Measurements from ENCODE around the gene RNF167.

DNA sequence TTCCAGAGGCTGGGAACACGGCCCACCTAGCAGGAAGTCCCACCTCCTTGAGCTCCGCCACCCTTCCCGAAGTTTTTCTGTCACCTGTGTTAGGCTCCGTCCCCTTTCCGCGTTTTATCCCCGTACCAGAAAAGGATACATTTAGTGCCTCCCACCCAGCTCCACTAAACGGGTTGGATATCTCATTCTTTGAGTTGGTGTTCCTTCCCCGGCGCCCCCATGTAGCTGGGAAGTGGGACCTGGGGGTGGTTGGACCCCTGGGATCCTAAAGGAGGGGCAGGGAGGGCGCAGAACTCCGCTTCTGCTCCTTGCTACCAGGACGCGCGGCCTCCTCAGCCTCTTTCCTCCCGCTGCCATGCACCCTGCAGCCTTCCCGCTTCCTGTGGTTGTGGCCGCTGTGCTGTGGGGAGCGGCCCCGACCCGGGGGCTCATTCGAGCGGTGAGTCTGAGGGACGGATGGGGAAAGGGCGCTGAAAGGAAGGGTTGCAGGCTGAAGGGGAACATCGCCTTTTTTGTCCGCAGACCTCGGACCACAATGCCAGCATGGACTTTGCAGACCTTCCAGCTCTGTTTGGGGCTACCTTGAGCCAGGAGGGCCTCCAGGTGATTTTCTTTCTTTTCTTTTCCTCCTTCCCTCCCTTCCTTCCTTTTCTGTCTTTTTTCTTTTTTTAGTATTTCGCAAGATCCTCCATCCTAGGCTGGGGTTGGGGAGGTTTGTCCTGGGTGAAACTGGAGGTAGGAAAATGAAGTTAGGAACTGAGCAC, 669 bp downstream of the RNF167 start:
- TF ChIP-seq, protein P1, sequence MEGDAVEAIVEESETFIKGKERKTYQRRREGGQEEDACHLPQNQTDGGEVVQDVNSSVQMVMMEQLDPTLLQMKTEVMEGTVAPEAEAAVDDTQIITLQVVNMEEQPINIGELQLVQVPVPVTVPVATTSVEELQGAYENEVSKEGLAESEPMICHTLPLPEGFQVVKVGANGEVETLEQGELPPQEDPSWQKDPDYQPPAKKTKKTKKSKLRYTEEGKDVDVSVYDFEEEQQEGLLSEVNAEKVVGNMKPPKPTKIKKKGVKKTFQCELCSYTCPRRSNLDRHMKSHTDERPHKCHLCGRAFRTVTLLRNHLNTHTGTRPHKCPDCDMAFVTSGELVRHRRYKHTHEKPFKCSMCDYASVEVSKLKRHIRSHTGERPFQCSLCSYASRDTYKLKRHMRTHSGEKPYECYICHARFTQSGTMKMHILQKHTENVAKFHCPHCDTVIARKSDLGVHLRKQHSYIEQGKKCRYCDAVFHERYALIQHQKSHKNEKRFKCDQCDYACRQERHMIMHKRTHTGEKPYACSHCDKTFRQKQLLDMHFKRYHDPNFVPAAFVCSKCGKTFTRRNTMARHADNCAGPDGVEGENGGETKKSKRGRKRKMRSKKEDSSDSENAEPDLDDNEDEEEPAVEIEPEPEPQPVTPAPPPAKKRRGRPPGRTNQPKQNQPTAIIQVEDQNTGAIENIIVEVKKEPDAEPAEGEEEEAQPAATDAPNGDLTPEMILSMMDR (conservative IDR thresholded peaks at IDR 0.05 in 1 of 2, IDR thresholded peaks at IDR 0.05 in 1 of 2; ENCODE audit: extremely low read depth in 1 of 2, insufficient read depth in 1 of 2, low read depth in 1 of 2, low read length in 2 of 2) = no peak
- TF ChIP-seq EZH2 (IDR thresholded peaks at IDR 0.05; ENCODE audit: borderline replicate concordance, low read length) = no peak
